GM12873 (cell line): ENCODE results near the gene CYSTM1.

Source experiments
- TF ChIP-seq, protein P1 (sequence below): IDR thresholded peaks from 2 replicates; pipeline ENCODE4 v1.5.1; 2012; ENCODE audit warnings: low read depth, mild to moderate bottlenecking, moderate library complexity, low read length, control low read depth; ENCODE audit not compliant: insufficient read depth; ENCODE audit errors: missing control alignments

CYSTM1 gene

DNA sequence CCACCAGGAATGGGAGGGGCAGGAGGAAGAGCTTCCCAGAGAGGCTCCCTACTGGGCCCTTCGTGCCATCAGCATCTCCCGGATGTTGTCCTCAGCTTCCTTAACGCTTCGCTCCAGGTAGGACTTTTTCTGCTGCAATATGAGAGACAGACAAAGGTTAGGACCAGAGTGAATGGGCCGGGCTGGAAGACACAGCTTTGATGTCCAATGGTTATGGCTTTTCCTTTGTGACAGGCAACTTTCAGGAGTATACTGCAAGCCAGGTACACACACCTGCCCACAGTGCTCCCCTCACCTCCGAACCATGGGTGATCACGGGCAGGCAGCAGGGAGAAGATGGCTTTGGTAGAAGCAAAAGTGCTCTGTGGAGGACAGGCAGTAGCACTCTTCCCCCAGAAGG, 70.9 kb downstream of the CYSTM1 start:
- TF ChIP-seq, protein P1, sequence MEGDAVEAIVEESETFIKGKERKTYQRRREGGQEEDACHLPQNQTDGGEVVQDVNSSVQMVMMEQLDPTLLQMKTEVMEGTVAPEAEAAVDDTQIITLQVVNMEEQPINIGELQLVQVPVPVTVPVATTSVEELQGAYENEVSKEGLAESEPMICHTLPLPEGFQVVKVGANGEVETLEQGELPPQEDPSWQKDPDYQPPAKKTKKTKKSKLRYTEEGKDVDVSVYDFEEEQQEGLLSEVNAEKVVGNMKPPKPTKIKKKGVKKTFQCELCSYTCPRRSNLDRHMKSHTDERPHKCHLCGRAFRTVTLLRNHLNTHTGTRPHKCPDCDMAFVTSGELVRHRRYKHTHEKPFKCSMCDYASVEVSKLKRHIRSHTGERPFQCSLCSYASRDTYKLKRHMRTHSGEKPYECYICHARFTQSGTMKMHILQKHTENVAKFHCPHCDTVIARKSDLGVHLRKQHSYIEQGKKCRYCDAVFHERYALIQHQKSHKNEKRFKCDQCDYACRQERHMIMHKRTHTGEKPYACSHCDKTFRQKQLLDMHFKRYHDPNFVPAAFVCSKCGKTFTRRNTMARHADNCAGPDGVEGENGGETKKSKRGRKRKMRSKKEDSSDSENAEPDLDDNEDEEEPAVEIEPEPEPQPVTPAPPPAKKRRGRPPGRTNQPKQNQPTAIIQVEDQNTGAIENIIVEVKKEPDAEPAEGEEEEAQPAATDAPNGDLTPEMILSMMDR: no peak

DNA sequence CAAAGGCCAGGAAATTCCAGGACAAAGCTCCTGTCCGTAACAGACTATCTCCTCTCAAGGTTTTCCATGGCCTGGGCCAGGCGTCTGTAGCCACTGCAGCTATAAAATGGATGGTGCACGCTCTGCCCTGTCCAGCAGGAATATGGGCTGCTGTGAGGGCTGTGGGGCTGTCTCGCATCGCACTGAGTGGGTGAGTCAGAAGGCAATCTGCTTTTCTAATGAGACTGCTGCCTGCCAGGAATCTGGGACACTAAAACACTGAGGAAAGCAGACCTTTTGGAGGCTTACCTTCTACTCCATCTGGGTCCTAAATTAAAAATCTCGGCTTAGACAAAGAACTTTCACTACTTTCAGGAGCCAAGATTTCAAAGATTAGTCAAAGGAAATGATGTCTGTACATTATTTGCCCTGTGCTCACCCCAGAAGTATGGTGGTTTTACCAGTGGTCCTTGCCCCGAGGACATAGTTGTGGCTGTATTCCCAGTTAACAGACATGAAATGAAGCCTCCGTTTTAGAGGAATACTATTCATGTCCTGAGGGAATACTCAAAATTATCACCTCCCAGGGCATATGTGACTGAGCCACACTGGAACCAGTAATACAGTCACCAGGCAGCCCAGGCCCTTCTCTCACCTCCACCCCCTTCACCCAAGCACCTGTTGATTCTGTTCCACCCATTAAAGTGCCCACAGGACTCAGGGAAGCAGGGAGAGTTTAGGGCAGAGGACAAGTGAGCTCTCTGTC, 71.6 kb downstream of the CYSTM1 start:
- TF ChIP-seq, protein P1: no peak

DNA sequence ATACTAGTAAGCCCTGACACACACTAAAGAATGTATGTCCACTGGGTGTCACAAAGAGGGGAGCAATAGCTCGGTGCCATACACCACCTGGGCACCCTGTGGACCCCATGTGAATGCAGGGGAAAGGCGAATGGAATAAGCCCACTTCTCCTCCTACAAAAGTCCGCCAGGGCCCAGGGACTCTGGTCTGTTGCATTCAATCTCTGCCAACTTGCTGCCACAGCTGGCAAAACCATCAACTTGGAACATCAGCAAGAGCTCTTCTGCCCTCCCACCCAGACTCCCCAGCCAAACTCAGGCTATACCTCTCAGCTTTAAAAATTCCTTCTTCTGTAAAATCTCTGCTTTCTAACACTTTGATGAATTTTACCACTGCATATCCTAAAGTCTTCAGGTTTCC, 73.4 kb downstream of the CYSTM1 start:
- TF ChIP-seq, protein P1: no peak

DNA sequence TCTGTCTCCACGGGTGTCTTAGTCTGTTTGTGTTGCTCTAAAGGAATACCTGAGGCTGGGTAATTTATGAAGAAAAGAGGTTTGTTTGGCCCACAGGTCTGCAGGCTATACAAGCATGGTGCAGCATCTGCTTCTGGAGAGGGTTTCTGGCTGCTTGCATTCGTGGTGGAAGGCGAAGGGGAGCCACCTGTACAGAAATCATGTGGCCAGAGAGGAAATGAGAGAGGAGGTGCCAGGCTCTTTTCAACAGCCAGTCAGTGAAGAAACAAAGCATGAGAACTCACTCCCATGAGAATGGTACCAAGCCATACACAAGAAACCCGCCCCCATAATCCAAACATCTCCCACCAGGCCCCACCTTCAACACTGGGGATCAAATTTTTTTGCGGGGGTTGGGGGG, 74.5 kb downstream of the CYSTM1 start:
- TF ChIP-seq, protein P1: no peak

DNA sequence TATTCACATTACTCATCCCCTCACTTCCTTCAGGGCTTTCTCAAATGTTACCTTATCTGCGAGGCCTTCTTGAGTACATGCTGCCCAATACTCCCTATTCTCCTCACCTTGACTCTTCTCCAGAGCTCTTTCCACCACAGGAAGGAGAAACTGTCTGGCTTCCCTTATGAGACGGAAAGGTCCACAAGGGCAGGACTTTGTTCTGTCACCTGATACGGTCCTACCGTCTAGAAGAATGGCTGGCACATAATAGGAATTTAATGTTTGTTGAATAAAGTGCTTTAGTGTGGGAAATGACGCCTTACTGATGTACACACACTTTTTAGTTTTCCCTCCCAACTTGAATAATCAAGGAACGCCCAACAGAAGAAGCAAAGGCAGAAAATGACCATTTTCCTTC, 75.4 kb downstream of the CYSTM1 start:
- TF ChIP-seq, protein P1: no peak

DNA sequence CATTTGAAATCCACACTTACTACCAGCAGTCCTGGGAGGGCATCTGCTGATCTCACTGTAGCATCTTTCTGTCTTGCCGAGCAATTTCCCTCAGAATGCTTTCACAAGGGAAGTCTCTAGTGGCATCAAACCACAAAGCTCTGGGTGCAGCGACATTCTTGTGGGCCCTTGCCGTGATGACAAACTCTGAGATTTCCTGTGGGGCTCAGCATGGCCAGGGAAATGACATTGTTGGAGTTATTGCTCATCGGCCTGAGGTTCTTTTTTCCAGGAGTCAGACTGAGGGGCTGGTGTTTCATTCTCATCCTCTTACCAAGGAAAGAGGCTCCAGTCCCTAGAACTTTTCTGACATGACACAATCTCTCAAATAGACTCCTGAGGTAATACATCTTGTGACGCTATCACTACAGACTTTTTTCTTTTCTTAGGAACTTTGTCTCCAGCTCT, 76.6 kb downstream of the CYSTM1 start:
- TF ChIP-seq, protein P1: no peak

DNA sequence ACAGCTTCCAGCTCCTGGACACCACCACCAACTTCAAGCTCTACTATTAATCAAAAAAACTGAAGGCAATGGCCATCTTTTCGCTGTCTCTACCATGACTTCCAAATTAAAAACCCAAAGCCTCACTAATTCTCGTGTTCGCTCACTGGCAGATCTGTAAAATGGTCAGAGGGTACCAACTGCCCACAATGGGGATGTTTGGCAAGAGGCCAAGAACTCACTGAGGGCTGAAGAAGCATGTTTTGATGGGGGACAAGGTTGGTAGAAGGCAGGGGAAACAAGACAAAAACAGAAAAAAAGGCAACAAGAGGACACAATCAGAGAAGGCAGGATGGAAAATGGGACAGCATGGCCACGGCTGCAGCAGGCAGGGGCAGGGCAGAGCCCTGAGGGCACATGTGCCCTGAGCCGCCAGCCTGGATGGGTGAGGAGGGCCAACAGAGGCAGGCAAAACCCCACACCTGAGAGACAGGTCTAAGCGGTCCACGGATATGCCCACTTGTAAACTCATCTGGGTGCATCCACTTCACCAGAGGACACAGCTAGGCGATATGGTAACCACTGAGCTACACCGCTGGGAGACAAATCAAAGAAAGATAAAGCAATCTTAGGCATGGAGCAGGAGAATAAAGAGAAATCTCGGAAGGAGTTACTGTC, 77.6 kb downstream of the CYSTM1 start:
- TF ChIP-seq, protein P1: no peak
